Keratinocyte (primary cell): ENCODE results near the gene CD300H. TPM values are rescaled to one million over a fixed set of nuclear protein-coding genes. Genes with fewer than 3 reads are reported as not detected.

Experiments
- DNase-seq: peaks from one replicate; pipeline ENCODE4 v3.0.0-alpha.2; 2011; ENCODE audit warnings: low read depth, missing footprints, low spot score
- FAIRE-seq: peaks from 2 replicates; lab custom pipeline; 2011; peaks lifted over from hg19 to GRCh38; lab: Jason Lieb, UNC
- H2AFZ ChIP-seq: 2 replicates; pipeline ENCODE4 v1.6.0; 2012; ENCODE audit warnings: low read length, control low read depth, inconsistent platforms; ENCODE audit not compliant: control insufficient read depth
- H3K27ac ChIP-seq: 2 replicates; pipeline ENCODE4 v1.5.1; 2011; ENCODE audit warnings: low read length; ENCODE audit not compliant: control insufficient read depth, insufficient read depth
- H3K27me3 ChIP-seq: 3 replicates; pipeline ENCODE4 v1.6.0; 2011; ENCODE audit warnings: low read length; ENCODE audit not compliant: control insufficient read depth, insufficient read depth; ENCODE audit errors: extremely low read depth
- H3K36me3 ChIP-seq, 2 experiments: 2 replicates in 1 of 2; 3 replicates in 1 of 2; pipeline ENCODE4 v1.5.1; 2011; ENCODE audit warnings: low read length in 2 of 2, mild to moderate bottlenecking in 1 of 2; ENCODE audit not compliant: control insufficient read depth in 2 of 2, insufficient read depth in 2 of 2; ENCODE audit errors: extremely low read depth in 1 of 2
- H3K4me1 ChIP-seq: 3 replicates; pipeline ENCODE4 v1.5.1; 2011; ENCODE audit warnings: low read length; ENCODE audit not compliant: control insufficient read depth, insufficient read depth; ENCODE audit errors: extremely low read depth
- H3K4me2 ChIP-seq: 3 replicates; pipeline ENCODE4 v1.6.0; 2011; ENCODE audit warnings: low read depth, low read length; ENCODE audit not compliant: control insufficient read depth, insufficient read depth; ENCODE audit errors: extremely low read depth
- H3K4me3 ChIP-seq, 3 experiments: fragments of 200-600 bp in 1 of 3; sonication (generic) in 1 of 3; 2 replicates in 2 of 3; 3 replicates in 1 of 3; pipeline ENCODE4 v1.5.1; 2011 to 2016; ENCODE audit warnings: low read length in 3 of 3, mild to moderate bottlenecking in 3 of 3, control low read depth in 2 of 3, inconsistent platforms in 1 of 3, low read depth in 1 of 3, mixed read lengths in 1 of 3, mixed run types in 1 of 3, moderate library complexity in 1 of 3; ENCODE audit not compliant: control insufficient read depth in 2 of 3, insufficient read depth in 2 of 3; ENCODE audit errors: extremely low read depth in 1 of 3
- H3K79me2 ChIP-seq: 2 replicates; pipeline ENCODE4 v1.6.0; 2012; ENCODE audit warnings: low read length; ENCODE audit not compliant: control insufficient read depth, insufficient read depth
- H3K9ac ChIP-seq: 3 replicates; pipeline ENCODE4 v1.6.0; 2011; ENCODE audit warnings: low read length; ENCODE audit not compliant: control insufficient read depth, insufficient read depth; ENCODE audit errors: extremely low read depth
- H3K9me1 ChIP-seq: 3 replicates; pipeline ENCODE4 v1.6.0; 2011; ENCODE audit warnings: low read length; ENCODE audit not compliant: control insufficient read depth, insufficient read depth; ENCODE audit errors: extremely low read depth
- H3K9me3 ChIP-seq: 2 replicates; pipeline ENCODE4 v1.5.1; 2012; ENCODE audit warnings: low read depth, low read length; ENCODE audit not compliant: control insufficient read depth
- H4K20me1 ChIP-seq: 3 replicates; pipeline ENCODE4 v1.6.0; 2011; ENCODE audit warnings: low read length; ENCODE audit not compliant: control insufficient read depth, insufficient read depth; ENCODE audit errors: extremely low read depth
- EZH2 ChIP-seq: IDR thresholded peaks from one replicate; pipeline ENCODE4 v1.6.1; 2012; ENCODE audit warnings: inconsistent platforms, mild to moderate bottlenecking, low read length, moderate library complexity
- dilution Hi-C: fragments of 300-500 bp; cut with MboI; formaldehyde crosslinking; loops from one replicate; pipeline ENCODE4 v1.7.0; 2020; ENCODE audit warnings: low sequenced_read_pairs; ENCODE audit not compliant: extremely low pct_ligation_motif_present
- polyA plus RNA-seq, 5 experiments: library from polyadenylated mRNA; depleted of rRNA in 3 of 5; stranded (reverse) in 3 of 5; stranded (forward) in 1 of 5; unstranded in 1 of 5; fragments of >200 nt; gene quantifications; 1 replicate in 1 of 5; 2 replicates in 3 of 5; 3 replicates in 1 of 5; pipeline versions ENCODE4 v1.2.1 to v1.2.3, GENCODE V29; 2011 to 2012; ENCODE audit warnings: missing spikeins in 2 of 5, low read depth in 1 of 5, low replicate concordance in 1 of 5
- TF ChIP-seq, protein P1 (sequence below), 3 experiments: IDR thresholded peaks in 1 of 3; conservative IDR thresholded peaks in 1 of 3; optimal IDR thresholded peaks in 1 of 3; 2 replicates in 2 of 3; 3 replicates in 1 of 3; pipeline versions ENCODE3 to v1.5.1; 2011; ENCODE audit warnings: low read length in 3 of 3, mild to moderate bottlenecking in 3 of 3, moderate library complexity in 2 of 3, control low read depth in 1 of 3, inconsistent platforms in 1 of 3; ENCODE audit not compliant: insufficient read depth in 2 of 3; ENCODE audit errors: extremely low read depth in 1 of 3

The CD300H gene
- polyA plus RNA-seq, 1 donor (not counting 4 experiments of a cell fraction or from before 2014, with no cell fraction given): not detected

DNA sequence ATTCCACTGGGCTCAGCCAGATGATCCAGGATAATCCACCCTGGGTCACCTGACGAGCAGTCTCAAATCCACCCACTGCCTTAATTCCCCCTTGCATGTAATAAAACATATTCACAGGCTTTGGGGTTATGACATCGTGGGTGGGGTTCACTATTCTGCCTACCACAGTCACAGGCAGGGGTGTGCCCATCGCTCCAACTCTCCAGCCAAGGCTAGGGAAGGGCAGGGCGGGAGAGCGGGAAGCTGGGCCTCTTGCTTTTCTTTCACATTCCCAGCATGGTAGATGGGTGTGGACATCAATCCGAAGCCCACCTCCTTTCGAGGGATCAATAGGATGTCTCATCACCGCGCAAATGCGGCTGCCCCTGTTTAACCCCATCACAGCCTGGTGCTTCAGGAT lies 37.5 kb upstream of the CD300H start:
- TF ChIP-seq, protein P1, sequence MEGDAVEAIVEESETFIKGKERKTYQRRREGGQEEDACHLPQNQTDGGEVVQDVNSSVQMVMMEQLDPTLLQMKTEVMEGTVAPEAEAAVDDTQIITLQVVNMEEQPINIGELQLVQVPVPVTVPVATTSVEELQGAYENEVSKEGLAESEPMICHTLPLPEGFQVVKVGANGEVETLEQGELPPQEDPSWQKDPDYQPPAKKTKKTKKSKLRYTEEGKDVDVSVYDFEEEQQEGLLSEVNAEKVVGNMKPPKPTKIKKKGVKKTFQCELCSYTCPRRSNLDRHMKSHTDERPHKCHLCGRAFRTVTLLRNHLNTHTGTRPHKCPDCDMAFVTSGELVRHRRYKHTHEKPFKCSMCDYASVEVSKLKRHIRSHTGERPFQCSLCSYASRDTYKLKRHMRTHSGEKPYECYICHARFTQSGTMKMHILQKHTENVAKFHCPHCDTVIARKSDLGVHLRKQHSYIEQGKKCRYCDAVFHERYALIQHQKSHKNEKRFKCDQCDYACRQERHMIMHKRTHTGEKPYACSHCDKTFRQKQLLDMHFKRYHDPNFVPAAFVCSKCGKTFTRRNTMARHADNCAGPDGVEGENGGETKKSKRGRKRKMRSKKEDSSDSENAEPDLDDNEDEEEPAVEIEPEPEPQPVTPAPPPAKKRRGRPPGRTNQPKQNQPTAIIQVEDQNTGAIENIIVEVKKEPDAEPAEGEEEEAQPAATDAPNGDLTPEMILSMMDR (optimal IDR thresholded peaks at IDR 0.05 in 1 of 3, IDR thresholded peaks at IDR 0.05 in 1 of 3, conservative IDR thresholded peaks at IDR 0.05 in 1 of 3; ENCODE audit: extremely low read depth in 1 of 3, insufficient read depth in 2 of 3, low read length in 3 of 3): no peak
- no peak for TF ChIP-seq EZH2
- no peak overlapping the region for H3K9ac ChIP-seq
- H3K27ac ChIP-seq: peak overlapping the region; percentile 44
- peak overlapping the region in 1 of 3 experiments; percentile 4 for H3K4me3 ChIP-seq
- H3K79me2 ChIP-seq: no peaks in the 10 kb centered on the region
- no peaks in the 10 kb centered on the region for H3K9me3 ChIP-seq
- FAIRE-seq: no peak
- peaks cover 16% of the 10 kb centered on the region for H3K4me1 ChIP-seq
- H4K20me1 ChIP-seq: no peaks in the 10 kb centered on the region
- no peak for DNase-seq
- dilution Hi-C loops: no loop called here
- H3K9me1 ChIP-seq: no peaks in the 10 kb centered on the region
- H3K36me3 ChIP-seq: no peaks in the 10 kb centered on the region
- H2AFZ ChIP-seq: no peak overlapping the region
- peak overlapping the region; percentile 74 for H3K4me2 ChIP-seq
- H3K27me3 ChIP-seq: no peaks in the 10 kb centered on the region

DNA sequence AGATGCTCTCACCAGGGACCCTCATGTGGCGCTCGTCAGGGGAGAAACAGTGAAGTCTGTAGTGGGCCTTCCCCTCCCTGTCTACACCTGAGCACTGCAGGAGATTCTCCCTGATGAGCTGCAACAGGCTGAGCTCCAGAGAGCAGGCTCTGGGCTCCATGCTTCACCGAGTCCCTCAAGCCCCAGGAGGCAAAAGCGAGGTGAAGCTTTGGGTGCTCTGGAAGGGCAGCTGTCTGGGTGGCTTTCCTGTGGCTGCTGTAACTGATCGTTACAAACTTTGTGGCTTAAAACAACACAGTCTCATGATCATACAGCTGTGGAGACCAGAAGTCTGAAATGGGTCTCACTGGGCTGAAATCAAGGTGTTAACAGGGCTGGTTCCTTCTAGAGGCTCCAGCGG lies 36.9 kb upstream of the CD300H start:
- FAIRE-seq: no peak
- no peak overlapping the region for H2AFZ ChIP-seq
- dilution Hi-C loops: no loop called here

More for the DNA sequence above, 36.9 kb upstream of the CD300H start:
- Histone ChIP-seq H3K9me1 (no peaks in the 10 kb centered on the region), H3K27me3 (no peaks in the 10 kb centered on the region), H4K20me1 (no peaks in the 10 kb centered on the region), H3K27ac (no peak overlapping the region), H3K9me3 (no peaks in the 10 kb centered on the region), H3K79me2 (no peaks in the 10 kb centered on the region), H3K4me3 (no peak overlapping the region), H3K4me1 (peaks cover 22% of the 10 kb centered on the region), H3K9ac (no peak overlapping the region), H3K36me3 (no peaks in the 10 kb centered on the region), H3K4me2 (no peak overlapping the region)
- no peak for DNase-seq
- no peak for TF ChIP-seq EZH2
- TF ChIP-seq, protein P1 (optimal IDR thresholded peaks at IDR 0.05 in 1 of 3, IDR thresholded peaks at IDR 0.05 in 1 of 3, conservative IDR thresholded peaks at IDR 0.05 in 1 of 3; ENCODE audit: extremely low read depth in 1 of 3, insufficient read depth in 2 of 3, low read length in 3 of 3): no peak
